HepG2 (cell line): Measurements from ENCODE around the gene ZNF341. TPM values are rescaled to one million over a fixed set of nuclear protein-coding genes. Genes with fewer than 3 reads are reported as not detected.
A peak's percentile ranks its signal among the peaks of the same experiment; 100 is the strongest.

Source experiments
- EP300 ChIP-seq, 3 experiments: sonication (generic) in 1 of 3; formaldehyde crosslinking in 1 of 3; IDR thresholded peaks; 2 replicates each; pipeline versions ENCODE4 v1.5.1 to v1.6.1; 2011 to 2020; ENCODE audit warnings: low read depth in 2 of 3, low read length in 2 of 3, borderline replicate concordance in 1 of 3, improper control_type of control experiment in 1 of 3, mild to moderate bottlenecking in 1 of 3, missing genetic modification reagents in 1 of 3, moderate library complexity in 1 of 3
- ERF ChIP-seq: IDR thresholded peaks from 2 replicates; pipeline ENCODE4 v1.6.1; 2018; ENCODE audit warnings: missing biosample characterization, missing genetic modification reagents
- FOXP4 ChIP-seq: sonication (generic); formaldehyde crosslinking; IDR thresholded peaks from 2 replicates; pipeline ENCODE4 v1.4.0; 2020; ENCODE audit warnings: missing genetic modification reagents
- GTF2F1 ChIP-seq: fragments of 150-350 bp; IDR thresholded peaks from 2 replicates; pipeline ENCODE4 v1.6.1; 2014; ENCODE audit warnings: low read length
- HNRNPH1 ChIP-seq: fragments of 200-400 bp; formaldehyde crosslinking; optimal IDR thresholded peaks from 2 replicates; pipeline ENCODE3; 2017; ENCODE audit warnings: mild to moderate bottlenecking, low read depth, low read length
- KDM6A ChIP-seq: IDR thresholded peaks from 2 replicates; pipeline ENCODE4 v1.6.1; 2016; ENCODE audit warnings: low read depth
- MIER3 ChIP-seq: IDR thresholded peaks from 2 replicates; pipeline ENCODE4 v1.6.1; 2016; ENCODE audit warnings: missing compliant biosample characterization, borderline replicate concordance
- MZF1 ChIP-seq: sonication (generic); formaldehyde crosslinking; IDR thresholded peaks from 2 replicates; pipeline ENCODE4 v1.8.1; 2023; ENCODE audit warnings: mild to moderate bottlenecking, missing genetic modification reagents, borderline replicate concordance
- NCOA5 ChIP-seq: sonication (generic); formaldehyde crosslinking; IDR thresholded peaks from 2 replicates; pipeline ENCODE4 v1.4.0; 2020; ENCODE audit warnings: missing genetic modification reagents
- ONECUT2 ChIP-seq: sonication (generic); formaldehyde crosslinking; IDR thresholded peaks from 2 replicates; pipeline ENCODE4 v1.4.0; 2020; ENCODE audit warnings: missing genetic modification reagents
- PRDM15 ChIP-seq: sonication (generic); formaldehyde crosslinking; IDR thresholded peaks from 2 replicates; pipeline ENCODE4 v1.4.0; 2020; ENCODE audit warnings: missing genetic modification reagents
- RERE ChIP-seq: IDR thresholded peaks from 2 replicates; pipeline ENCODE4 v1.6.1; 2016; ENCODE audit warnings: low read depth, missing genetic modification reagents, missing compliant biosample characterization
- ZBTB20 ChIP-seq: sonication (generic); formaldehyde crosslinking; IDR thresholded peaks from 2 replicates; pipeline ENCODE4 v1.8.1; 2023; ENCODE audit warnings: missing genetic modification reagents, low read depth, mild to moderate bottlenecking, borderline replicate concordance
- ZNF431 ChIP-seq: sonication (generic); formaldehyde crosslinking; IDR thresholded peaks from 2 replicates; pipeline ENCODE4 v1.9.0; 2022; ENCODE audit warnings: missing genetic modification reagents, low read depth, mild to moderate bottlenecking, borderline replicate concordance
- ZNF510 ChIP-seq: sonication (generic); formaldehyde crosslinking; IDR thresholded peaks from 2 replicates; pipeline ENCODE4 v1.4.0; 2020; ENCODE audit warnings: low read depth, mild to moderate bottlenecking, missing genetic modification reagents
- ZNF530 ChIP-seq: sonication (generic); formaldehyde crosslinking; IDR thresholded peaks from 2 replicates; pipeline ENCODE4 v1.5.0; 2020; ENCODE audit warnings: low read depth, mild to moderate bottlenecking, missing genetic modification reagents
- ZNF549 ChIP-seq: sonication (generic); formaldehyde crosslinking; IDR thresholded peaks from 2 replicates; pipeline ENCODE4 v1.5.0; 2020; ENCODE audit warnings: missing genetic modification reagents
- ZNF709 ChIP-seq: sonication (generic); formaldehyde crosslinking; IDR thresholded peaks from 2 replicates; pipeline ENCODE4 v1.5.0; 2020; ENCODE audit warnings: mild to moderate bottlenecking, missing genetic modification reagents
- polyA plus RNA-seq, 8 experiments: library from polyadenylated mRNA; depleted of rRNA in 3 of 8; stranded (reverse) in 7 of 8; unstranded in 1 of 8; fragments of >200 nt; fragmentation: Illumina TruSeq in 4 of 8; extraction: Trizol in 4 of 8; gene quantifications; 2 replicates each; pipeline versions ENCODE4 v1.2.1 to v1.2.3, GENCODE V29; 2011 to 2016; ENCODE audit warnings: low read depth in 4 of 8, missing spikeins in 1 of 8, mixed read lengths in 1 of 8; ENCODE audit not compliant: insufficient read depth in 1 of 8
- total RNA-seq, 5 experiments: library from RNA; depleted of rRNA; stranded (reverse); fragments of >200 nt; fragmentation: Illumina TruSeq; extraction: Trizol; gene quantifications; 2 replicates each; pipeline ENCODE4 v1.2.3, GENCODE V29; 2016; ENCODE audit warnings: low read depth in 1 of 5

Gene ZNF341
- total and polyA plus RNA-seq, 2 of the 13 experiments (the other 11 are each of a cell fraction or from before 2014, with no cell fraction given): 1.1 to 2.2 TPM

- TF ChIP-seq FOXP4 (CRISPR knock-in tag) (0 out of 2 replicates have a peak, but pooled peaks have one; percentile 17), ZNF431 (no peak), ZNF510 (CRISPR knock-in tag) (no peak), PRDM15 (CRISPR knock-in tag) (no peak), MZF1 (CRISPR knock-in tag) (no peak), HNRNPH1 (no peak), ZNF709 (CRISPR knock-in tag) (no peak), ERF (no peak), ONECUT2 (CRISPR knock-in tag) (peak; percentile 32; the same call in 1 of the 2 replicates), ZBTB20 (CRISPR knock-in tag) (no peak), ZNF549 (CRISPR knock-in tag) (no peak), MIER3 (CRISPR knock-in tag) (no peak), ZNF530 (CRISPR knock-in tag) (no peak), GTF2F1 (no peak), EP300 (IDR thresholded peaks at IDR 0.05; ENCODE audit: low read depth in 2 of 2, low read length in 2 of 2) (peak in 1 of 2 experiments; percentile 42; a peak in 1 of 4 replicates), EP300 (CRISPR knock-in tag; IDR thresholded peaks at IDR 0.05; ENCODE audit: borderline replicate concordance) (no peak), KDM6A (CRISPR knock-in tag) (no peak), NCOA5 (CRISPR knock-in tag) (no peak), RERE (CRISPR knock-in tag) (no peak)
These were observed 65.2 kb downstream of the ZNF341 start (continued) for GRCh38 chr20:33796907-33797544.
